Activated CD4-positive, alpha-beta T cell treated with anti-CD3 and anti-CD28 coated beads, Interleukin-2, amount 50 U/mL, for 4 hours (primary cell): ENCODE data around the gene NRL.

Source experiments
- DNase-seq, 2 experiments: peaks; one replicate each; pipeline ENCODE4 v3.0.0-alpha.2; 2020

The NRL gene

GRCh38 chr14:24114532-24115421 is at the start of gene NRL, which contains the start of gene DCAF11:
NRL (minus strand) TSS chr14:24114949; CDS start chr14:24082848, 32,101 bp downstream.
DCAF11 (plus strand) TSS chr14:24114777; CDS start chr14:24115595, 818 bp downstream.
- peak; percentile 98 to 99 for DNase-seq

- no peak for DNase-seq
Measured at GRCh38 chr14:24162093-24162492, 47.3 kb upstream of the NRL start.

- DNase-seq: peak; percentile 97 to 99
Measured at GRCh38 chr14:24160850-24161804, 46.4 kb upstream of the NRL start, which contains the start of gene IRF9. IRF9 (plus strand) TSS chr14:24161265; CDS start chr14:24162145, 880 bp downstream.

- no peak for DNase-seq
Measured at GRCh38 chr14:24160499-24160849, 45.7 kb upstream of the NRL start.

- DNase-seq: no peak
Measured at GRCh38 chr14:24159777-24160498, 45.2 kb upstream of the NRL start.

GRCh38 chr14:24157331-24157730 is 42.6 kb upstream of the NRL start:
- DNase-seq: no peak

- no peak for DNase-seq
Measured at GRCh38 chr14:24156840-24157239, 42.1 kb upstream of the NRL start.

- no peak for DNase-seq
Measured at GRCh38 chr14:24155100-24155499, 40.4 kb upstream of the NRL start.

- no peak for DNase-seq
Measured at GRCh38 chr14:24151404-24152080, 36.8 kb upstream of the NRL start.

- DNase-seq: no peak
Measured at GRCh38 chr14:24150993-24151392, 36.2 kb upstream of the NRL start.

- no peak for DNase-seq
Measured at GRCh38 chr14:24150567-24150966, 35.8 kb upstream of the NRL start.

- no peak for DNase-seq
Measured at GRCh38 chr14:24150061-24150460, 35.3 kb upstream of the NRL start.

GRCh38 chr14:24149302-24149969 is 34.7 kb upstream of the NRL start:
- DNase-seq: no peak

- no peak for DNase-seq
Measured at GRCh38 chr14:24147761-24148428, 33.1 kb upstream of the NRL start.

- peak; percentile 97 to 98 for DNase-seq
Measured at GRCh38 chr14:24146978-24147760, 32.4 kb upstream of the NRL start, which contains the start of gene RNF31. RNF31 (plus strand) TSS chr14:24147498; CDS start chr14:24147699, 201 bp downstream.

- DNase-seq: peak; percentile 73 to 78
Measured at GRCh38 chr14:24146453-24146977, 31.8 kb upstream of the NRL start, which contains the start of gene PSME2. PSME2 (minus strand) TSS chr14:24146610; CDS start chr14:24146581, 29 bp downstream.

GRCh38 chr14:24145690-24146452 is 31.1 kb upstream of the NRL start:
- DNase-seq: no peak

GRCh38 chr14:24145219-24145618 is 30.5 kb upstream of the NRL start:
- no peak for DNase-seq

GRCh38 chr14:24144451-24144850 is 29.7 kb upstream of the NRL start:
- DNase-seq: no peak
